Stimulated activated CD4-positive, alpha-beta T cell treated with anti-CD3 and anti-CD28 coated beads, Interleukin-1b, Interleukin-23, amount 100 ng/mL, for 1 hour (primary cell): ENCODE data around the gene ERAP2.
A peak's percentile ranks its signal among the peaks of the same experiment; 100 is the strongest.

Source experiments
- DNase-seq, 2 donors: peaks; one replicate each; pipeline ENCODE4 v3.0.0-alpha.2; 2020; ENCODE audit warnings: low read depth in 2 of 2

ERAP2 gene

DNA sequence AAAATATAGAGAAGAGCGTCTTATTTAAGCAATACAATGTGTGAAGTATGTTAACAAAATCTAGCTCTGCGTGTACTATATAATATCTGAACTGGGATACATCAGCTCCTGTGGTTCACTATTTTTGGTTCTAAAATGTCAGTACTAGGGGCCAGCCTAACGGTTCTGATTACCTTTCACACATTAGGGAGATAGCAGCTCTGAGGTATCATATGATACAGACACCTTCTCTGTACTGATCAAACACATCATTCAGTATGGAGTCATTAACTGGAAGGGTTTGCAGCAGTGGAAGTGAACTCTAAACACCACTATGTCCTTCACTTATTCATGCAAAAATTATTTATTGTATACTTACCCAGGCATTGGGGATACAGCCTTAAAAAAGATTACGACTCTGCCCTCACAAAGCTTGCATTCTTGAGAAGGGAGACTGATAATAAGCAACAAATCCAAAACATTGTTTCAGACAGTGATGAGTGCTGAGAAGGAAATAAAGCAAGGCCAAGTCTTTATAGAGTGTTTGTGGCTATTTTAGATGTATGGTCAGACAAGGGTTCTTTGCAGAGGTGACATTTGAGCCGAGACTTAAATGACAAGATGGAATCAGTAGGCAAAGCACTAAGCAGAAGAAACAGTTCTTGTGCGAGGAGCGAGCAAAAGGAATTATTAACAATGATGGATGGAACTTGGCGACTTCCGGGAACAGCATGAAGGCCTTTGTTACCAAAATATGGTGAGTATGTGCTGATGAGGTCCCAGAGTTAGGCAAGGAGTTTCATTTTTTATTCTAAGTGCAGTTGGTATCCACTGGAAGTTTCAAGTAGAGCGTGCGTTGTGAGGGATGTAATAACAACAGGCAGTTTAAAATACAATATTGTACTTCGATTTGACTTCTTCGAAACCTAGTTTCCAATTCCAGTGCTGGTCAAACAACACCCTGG lies 57.7 kb downstream of the ERAP2 start:
- no peak for DNase-seq

DNA sequence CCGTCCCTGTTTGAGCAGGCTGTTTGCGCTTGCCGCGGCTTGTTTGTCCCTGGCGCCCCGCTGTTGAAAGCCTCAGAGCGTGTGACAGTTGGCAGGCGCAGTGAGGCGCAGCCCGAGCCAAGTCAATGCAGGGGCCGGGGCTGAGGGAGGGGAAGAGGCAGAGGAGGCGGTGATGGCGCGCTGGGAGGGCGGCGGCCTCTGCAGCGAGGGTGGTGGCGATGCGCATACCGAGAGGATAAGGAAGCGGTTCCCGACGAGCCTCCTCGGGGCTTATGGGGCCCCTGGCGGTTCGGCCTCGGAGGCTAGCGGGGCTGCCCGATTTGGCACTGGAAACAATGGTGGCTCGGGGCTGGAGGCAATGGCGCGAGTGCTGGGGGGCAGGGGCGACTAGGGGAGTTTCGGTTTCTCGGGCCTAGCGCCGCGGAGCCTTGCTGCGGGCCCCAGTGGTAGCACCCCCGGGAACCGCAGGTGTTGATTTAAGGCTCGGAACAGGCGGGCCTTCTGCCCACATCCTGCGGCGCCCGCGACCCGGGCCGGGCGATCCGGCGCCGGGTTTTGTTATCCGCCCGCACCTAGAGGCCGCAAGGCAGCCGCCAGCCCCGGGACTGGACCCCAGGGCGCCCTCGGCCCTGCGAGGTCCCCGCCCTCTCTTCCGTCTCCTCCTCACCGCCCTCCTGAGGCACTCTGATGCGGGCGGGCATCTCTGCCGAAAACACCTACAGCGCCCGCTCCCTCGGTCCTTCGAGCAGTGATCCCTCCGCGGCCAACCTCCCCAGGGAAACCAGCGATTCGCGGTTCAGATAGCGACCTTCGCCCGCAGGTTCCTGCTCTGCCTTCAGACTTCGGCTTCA lies 58.6 kb downstream of the ERAP2 start:
- DNase-seq: peak; percentile 80 to 87

DNA sequence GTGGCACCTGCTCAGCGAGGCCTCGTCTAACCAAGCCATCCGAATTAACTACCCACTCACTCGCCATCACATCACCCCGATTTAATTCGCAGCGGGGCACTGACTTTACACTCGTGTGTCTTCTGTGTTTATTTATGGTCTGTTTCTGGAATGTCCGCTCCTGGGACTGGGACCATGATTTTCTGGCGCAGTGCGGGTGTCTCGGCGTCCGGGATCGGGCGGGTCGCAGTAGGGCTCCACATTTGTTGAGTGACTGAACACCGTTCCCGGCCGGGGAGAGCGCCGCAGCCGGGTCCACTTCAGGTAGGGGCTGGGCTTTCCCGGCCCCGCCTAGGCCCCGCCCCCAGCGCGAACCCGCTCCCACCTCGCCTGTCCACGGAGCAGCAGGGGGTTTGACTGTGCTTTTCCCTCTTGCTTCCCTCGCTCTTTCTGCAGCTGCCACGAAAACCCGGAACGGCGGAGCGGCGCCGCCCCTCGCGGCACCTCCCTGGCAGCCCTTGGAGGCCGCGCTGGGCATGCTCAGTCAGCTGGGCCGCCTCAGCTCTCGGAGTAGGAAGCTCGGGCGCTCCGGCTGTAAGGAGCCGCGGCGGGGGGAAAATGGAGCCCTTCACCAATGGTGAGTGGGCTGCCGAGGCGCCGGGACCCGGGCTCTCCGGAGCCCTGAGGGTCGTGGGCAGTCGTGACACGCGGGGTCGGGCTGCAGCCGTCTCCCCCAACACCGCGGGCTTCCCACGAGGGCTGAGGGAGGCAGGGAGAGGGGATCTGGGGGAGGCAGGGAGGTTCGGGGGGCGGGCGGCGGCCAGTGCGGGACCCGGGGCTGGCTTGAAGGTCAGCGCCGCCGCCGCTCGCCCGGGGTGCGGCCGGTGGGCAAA lies 59.5 kb downstream of the ERAP2 start, which contains the start of gene LNPEP:
Gene LNPEP, plus strand, starts transcription at position 522 of the 872 bp plus-strand sequence. Its CDS starts 76 bp downstream, at position 598.
- DNase-seq: peak; percentile 85 to 86

DNA sequence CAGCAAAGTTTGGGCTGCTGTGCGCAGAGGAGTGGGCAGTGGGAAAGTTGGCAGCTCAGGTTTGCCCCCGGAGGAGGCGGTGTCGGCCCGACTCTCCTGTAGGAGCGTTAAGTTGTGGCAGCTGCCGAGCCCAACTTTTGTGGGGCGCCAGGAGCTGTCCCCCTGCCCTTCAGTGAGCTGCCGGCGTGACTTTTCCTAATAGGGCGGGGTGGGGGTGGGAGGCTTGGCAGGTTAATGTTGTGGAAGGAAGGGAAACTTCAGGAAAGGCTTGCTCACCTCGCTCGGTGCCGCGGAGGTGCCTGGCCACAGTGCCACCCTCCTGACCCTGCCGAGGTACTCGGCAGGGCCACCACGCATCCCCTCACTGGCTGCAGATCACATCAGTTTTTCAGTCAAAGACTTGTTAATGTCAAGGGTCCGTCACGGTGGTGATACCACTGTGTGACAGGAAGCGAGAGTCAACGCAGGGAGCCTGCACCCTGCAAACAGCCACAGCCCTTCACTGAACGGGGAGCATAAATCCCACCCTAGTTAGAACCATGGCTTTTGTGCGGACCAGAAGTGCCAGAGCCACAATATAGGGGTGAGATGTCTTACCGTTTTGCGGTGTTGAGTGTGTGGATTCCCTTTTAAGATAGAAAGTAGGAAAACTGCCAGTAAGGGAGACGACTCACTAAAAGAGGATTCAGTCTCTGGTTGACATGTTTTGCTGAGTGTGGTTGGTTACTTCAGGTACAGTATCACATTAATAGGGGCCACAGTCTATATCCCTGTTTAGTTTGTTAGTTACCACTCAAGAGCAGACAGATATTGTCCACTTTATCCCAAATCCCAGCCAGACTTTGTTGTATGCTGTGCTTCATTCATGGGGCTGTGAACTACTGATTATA lies 60.4 kb downstream of the ERAP2 start:
- no peak for DNase-seq

DNA sequence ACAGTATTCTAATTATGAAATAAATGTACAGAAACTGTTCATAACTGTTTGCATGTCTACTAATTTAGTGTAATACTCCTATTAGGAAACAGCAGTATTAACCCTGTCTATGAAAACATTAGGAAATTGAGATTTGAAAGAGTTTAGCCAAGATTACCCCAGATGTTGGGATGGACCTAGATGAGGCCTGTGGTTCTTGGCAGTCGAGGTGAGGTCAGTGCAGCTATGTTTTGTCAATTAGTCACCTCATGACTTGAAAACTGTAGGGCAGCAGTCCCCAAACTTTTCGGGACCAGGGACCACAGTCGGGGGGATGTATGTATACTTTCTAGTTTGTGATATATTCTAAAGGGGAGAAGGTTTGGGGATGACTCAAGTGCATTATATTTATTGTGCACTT lies 64.3 kb downstream of the ERAP2 start:
- no peak for DNase-seq

DNA sequence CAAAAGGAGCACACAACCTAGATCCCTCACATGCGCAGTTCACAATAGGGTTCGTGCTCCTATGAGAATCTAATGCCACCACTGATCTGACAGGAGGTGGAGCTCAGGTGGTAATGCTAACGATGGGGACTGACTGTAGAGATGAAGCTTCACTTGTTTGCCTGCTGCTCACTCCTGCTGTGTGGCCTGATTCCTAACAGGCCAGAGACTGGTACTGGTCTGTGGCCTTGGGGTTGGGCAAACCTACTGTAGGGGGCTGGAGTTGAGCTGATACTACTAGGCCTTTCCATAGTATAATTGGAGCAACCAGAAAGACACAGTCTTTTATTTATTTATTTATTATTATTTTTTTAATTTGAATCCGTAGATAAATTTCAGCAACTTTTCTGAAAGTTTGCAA lies 64.8 kb downstream of the ERAP2 start:
- DNase-seq: no peak

DNA sequence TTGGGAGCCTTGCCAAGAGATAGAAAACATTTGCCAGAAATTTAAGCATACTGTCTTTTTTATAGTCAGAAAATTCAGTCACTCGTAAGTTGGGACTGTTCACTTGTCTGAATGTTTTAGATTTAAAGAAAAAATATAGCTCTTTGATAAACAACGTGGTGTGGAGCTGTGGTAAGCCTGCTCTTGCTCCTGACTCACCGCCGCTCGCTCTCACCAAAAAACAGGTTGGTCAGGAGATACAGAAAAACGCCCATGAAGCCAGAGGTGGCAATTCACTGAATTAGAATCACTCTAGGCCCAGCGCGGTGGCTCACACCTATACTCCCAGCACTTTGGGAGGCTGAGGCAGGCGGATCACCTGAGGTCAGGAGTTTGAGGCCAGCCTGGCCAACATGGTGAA lies 65.8 kb downstream of the ERAP2 start:
- DNase-seq: no peak

DNA sequence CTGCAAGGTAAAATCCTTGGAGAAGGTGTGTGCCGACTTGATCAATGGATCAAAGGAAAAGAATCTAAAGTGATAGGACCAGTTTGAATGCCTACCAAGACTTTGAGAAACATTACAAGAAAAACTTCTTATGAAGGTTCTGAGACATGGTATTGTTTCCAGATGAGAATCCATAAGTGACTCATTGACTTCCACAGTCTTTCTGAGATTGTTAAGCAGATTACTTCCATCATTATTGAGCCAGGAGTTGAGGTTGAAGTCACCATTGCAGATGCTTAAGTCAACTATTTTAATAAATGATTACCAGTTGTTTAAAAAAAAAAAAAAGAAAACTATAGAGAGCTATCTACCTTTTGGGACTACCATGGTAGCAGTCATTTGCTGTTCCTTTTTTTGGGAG lies 66.6 kb downstream of the ERAP2 start:
- DNase-seq: no peak

DNA sequence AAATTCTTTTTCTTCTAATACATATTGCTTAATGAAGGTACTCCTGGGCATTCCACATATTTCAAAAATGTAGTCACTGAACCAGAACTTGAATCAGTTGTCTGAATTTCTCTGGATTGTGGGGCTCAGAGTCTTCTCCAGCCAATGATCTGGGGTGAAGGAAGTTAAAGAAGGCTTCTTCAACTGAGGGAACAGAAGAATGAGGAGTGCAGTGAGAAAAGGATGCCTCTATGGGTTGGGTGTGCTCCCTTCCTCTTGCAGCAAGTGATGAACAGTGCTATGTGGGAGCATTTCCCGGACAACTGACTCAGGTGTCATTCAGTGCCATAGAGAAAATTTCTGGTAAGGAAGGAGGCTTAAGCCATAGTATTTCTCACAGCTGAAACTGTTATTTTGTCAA lies 67.5 kb downstream of the ERAP2 start:
- no peak for DNase-seq

DNA sequence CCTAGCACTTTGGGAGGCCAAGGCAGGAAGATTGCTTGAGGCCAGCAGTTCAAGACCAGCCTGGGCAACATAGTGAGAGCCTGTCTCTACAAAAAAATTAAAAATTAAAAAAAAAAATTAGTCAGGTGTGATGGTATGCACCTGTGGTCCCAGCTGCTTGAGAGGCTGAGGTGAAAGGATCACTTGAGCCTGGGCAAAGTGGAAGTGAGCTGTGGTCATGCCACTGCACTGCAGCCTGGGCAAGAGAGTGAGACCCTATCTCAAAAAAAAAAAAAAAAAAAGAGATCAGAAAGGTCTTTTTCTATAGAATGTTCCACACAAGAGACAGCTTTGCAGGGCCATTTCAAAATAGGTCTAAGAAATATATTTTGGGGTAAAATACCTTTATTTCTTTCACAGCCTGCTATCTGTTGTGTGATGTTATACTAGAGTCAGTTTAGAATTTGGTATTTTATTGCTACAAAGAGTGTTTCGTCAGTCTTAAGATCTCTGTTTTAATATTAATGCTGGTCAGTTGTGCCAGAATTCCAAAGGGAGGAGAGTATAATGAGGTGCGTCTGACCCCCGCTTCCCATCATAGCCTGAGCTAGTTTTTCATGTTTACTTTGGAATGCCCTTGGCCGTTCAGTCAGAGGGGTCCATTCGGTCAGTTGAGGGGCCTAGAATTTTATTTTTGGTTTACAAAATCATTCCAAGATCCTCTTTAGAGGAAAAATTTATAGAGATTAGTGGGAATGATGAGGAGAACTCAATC lies 69.0 kb downstream of the ERAP2 start:
- DNase-seq: no peak

DNA sequence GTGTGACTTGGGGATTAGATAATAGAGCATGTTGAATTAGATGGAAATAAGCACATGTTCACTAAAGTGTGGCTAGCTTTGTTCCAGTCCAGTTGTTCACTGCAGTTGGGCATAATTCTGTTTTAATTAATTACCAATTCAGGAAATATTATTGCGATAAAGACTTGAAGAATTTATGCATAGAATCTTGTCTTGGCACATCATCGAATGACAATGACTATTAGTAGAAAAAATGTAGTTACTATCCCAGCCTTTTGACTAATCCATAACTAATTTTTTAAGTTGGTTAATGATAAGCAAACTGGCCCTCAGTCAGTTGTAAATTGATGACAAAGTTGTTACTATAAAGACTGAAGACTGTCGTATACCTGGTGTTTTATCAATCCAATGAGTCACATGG lies 70.1 kb downstream of the ERAP2 start:
- no peak for DNase-seq

DNA sequence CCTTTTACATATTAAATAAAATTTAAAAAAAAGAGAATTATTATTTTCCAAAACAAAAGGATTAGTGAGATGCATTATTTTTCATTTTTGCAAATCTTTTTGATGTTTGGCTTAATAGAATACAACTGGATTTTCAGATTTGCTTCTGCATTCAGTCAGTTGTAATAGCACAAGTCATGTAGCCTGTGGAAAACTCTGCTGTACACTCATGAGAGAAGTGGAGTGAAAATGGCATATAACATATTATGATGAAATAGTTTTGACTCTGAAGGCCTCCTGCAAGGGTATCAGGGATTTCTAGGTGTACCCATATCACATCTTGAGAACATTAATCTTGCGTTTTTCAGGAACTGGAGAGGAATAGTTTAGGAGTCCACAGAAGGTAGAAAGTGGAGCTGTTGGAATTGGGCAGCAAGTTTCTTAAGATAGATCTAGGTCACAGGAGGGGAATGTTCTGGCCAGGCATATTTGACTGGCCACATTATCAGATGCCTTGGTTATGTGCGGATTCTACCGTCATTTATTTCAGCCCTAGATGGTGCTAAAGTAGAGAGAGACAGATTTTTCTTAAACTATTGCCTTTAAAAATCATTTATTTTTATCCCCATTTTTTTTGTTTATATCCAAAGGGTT lies 75.9 kb downstream of the ERAP2 start:
- no peak for DNase-seq

DNA sequence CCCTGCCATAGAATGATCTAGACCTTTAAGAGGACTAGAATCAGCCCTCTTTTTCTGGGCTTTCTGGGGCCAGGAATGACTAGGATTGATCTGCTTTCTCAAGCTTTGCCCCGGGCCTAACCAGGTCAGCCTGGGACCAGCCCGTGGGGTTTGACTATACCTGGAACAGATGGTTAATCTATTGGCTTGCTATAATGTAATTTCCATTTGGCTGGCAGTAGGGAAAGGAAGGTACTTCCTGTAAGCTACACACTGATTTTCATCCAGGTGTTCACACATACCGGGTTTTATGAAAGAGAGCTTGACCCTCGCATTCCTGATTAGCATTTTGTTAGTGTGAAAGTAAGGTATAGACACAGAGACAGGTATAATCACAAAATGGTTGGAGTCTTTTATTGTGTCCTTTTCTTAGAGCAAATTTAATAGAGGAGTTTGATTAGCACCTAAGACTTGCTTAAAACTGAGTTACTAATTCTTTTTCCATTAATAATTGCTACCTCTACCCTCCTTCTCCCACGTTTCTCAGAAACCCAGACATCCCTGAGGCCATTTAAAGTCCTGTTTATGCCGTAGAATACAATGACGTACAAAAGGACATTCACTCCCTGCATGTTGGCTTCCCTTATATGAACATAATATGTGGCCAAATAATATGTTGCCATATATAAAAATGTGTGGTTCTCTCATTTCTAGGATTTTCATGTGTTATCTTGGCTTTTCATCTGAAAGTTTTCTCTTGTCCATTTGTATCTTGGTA lies 76.9 kb downstream of the ERAP2 start:
- DNase-seq: no peak

DNA sequence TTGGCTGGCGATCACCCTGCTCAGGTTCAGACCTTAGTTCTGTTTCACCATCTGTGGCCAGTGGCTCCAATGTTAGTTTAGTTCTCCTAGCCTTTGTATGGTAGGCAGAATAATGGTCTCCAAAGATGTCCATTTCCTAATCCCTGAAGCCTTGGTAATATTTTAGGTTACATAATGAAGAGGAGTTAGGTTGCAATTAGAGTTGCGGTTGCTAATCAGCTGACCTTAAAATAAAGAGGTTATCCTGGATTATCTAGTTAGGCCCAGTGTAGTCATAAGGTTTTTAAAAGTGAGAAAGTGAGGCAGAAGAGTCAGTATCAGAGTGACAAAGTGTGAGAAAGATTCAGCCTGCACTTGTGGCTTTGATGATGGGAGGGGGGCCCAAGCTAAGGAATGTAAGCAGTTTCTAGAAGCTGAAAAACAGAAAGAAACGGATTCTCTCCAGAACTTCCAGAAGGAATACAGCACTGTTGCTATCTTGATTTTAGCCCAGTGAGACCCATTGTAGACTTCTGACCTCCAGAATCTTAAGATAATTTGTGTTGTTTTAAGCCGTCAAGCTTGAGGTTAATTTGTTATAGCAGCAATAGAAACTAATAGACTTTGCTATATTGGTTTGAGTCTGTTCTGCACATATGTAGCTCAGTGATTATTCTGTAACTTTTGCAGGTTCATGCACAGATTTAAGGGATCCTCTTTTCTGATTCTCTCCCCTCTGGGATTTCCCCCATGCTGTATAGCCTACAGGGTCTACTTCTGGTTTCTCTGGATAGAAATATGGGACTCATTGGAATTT lies 81.2 kb downstream of the ERAP2 start:
- DNase-seq: no peak

DNA sequence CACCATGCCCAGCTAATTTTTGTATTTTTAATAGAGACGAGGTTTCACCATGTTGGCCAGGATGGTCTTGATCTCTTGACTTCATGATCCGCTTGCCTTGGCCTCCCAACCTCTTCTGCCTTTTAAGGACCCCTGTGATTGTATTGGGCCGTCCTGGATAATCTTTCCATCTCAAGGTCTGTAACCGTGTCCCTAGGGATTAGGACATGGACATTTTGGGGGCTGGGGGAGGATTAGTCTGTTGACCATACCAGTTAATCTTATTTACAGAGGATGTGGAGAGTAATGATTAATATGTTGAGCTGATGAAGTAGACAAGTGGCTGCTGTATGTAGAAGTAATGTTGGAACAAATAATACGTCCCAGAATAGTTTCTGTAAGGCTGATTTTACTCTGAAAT lies 82.7 kb downstream of the ERAP2 start:
- no peak for DNase-seq

DNA sequence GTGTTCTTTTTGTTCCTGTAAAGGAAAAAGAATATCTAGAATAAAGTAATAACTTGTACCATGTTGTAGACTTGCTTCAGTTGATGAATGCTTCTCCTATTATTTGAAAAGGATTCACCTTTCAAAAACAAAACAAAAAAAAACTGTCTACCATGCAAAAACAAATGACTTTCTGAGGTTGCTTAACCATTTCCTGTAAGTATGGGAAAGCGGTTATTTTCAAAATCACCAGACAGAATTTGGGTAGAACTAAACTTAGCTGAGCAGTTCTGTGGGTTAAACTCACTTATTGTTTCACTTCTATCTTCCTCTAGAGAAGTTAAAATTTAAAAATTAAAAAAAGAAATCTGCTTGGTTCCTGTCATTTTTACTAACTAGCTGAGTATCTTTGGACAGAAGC lies 84.8 kb downstream of the ERAP2 start:
- DNase-seq: no peak

DNA sequence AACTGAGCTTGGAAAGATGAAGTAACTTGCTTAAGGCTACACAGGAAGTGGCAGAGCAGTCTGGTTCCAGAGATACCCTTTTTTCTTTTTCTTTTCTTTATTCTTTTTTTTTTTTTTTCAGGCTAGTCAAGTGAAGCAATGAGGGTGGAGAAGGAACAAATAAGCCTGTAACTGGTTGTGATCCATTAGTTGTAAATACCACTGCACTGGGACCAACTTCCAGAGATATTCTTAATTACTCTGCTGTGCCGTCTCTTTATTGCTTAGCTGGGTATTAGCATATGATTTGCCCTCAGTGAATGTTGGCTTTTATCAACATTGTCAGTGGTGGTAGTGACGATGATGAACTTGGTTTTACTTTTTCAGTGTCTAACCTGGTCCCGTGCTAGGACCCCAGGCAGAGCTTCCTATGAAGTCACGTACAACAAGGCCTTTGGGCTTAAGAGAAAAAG lies 86.3 kb downstream of the ERAP2 start:
- DNase-seq: no peak

DNA sequence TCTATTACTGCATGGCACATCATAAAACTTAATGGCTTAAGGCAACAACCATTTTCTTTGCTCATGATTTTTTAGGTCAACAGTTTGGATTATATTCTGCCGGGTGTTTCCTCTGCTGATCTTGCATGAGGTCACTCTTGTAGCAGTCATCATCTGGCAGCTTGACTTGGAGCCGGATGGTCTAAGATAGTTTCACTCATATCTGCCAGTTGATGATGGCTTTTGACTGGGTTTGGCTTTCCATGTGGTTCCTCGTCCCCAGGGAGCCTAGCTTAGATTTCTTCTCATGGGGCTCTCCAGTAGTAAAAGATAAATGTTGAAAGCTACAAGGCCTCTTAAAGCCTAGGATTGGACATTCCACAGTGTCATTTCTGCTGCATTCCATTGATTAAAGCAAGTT lies 87.0 kb downstream of the ERAP2 start:
- no peak for DNase-seq
